Activated T-cell treated with anti-CD3 and anti-CD28 coated beads, Interleukin-2, amount 50 U/mL, for 72 hours (primary cell): ENCODE results near the gene AGRN. TPM values are rescaled to one million over a fixed set of nuclear protein-coding genes. Genes with fewer than 3 reads are reported as not detected.
A peak's percentile ranks its signal among the peaks of the same experiment; 100 is the strongest.

Experiments used
- ATAC-seq, 2 donors: fragments of 150-1000 bp; cut with Tn5 transposase; replicated peaks in 1 of 2; 2 replicates each; pipeline ENCODE4 v1.10.0; 2021; ENCODE audit warnings: moderate library complexity in 2 of 2, mild to moderate bottlenecking in 1 of 2
- DNase-seq, 2 donors: peaks; one replicate each; pipeline ENCODE4 v3.0.0; 2021 to 2022; ENCODE audit warnings: mixed read lengths in 1 of 2
- H3K27ac Mint-ChIP-seq: one replicate; pipeline ENCODE4 v1.8.0; 2022; ENCODE audit warnings: mild to moderate bottlenecking, moderate library complexity, mixed read lengths
- H3K27me3 Mint-ChIP-seq: one replicate; pipeline ENCODE4 v1.8.0; 2022; ENCODE audit warnings: low read depth, mixed read lengths
- H3K36me3 Mint-ChIP-seq, 2 donors: one replicate each; pipeline ENCODE4 v1.8.0; 2022; ENCODE audit warnings: mixed read lengths in 2 of 2, mild to moderate bottlenecking in 1 of 2; ENCODE audit not compliant: insufficient read depth in 2 of 2
- H3K4me1 Mint-ChIP-seq: one replicate; pipeline ENCODE4 v1.8.0; 2022; ENCODE audit warnings: low read depth, mixed read lengths
- H3K4me3 Mint-ChIP-seq, 2 donors: one replicate each; pipeline ENCODE4 v1.8.0; 2022; ENCODE audit warnings: mild to moderate bottlenecking in 2 of 2, mixed read lengths in 2 of 2, moderate library complexity in 2 of 2
- H3K9me3 Mint-ChIP-seq, 2 donors: one replicate each; pipeline ENCODE4 v1.8.0; 2022; ENCODE audit warnings: mixed read lengths in 2 of 2
- total RNA-seq, 2 donors: library from RNA; stranded (reverse); gene quantifications; one replicate each; pipeline ENCODE4 v1.2.3, GENCODE V29; 2022

Gene AGRN
- total RNA-seq, 2 donors from 2014 or later: 69.0 to 112 TPM

DNA sequence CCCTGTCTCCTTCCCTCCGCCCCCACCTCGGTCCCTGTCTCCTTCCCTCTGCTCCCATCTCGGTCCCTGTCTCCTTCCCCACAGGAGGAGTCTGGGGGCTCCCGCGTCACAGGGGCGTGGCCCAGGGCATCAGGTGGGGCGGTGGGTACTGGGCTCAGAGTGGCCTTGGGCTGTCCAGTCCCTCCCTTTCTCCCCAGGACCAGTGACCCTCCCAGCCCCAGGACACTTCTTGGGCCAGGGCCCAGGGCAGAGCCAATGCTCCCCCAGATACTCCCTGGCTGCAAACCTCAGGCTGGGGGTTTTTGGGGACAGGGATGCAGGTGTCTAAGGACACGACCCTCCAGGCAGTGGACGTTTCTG, 61.0 kb downstream of the AGRN start:
- no peaks in the 10 kb centered on the region for H3K36me3 Mint-ChIP-seq
- H3K27me3 Mint-ChIP-seq: no peaks in the 10 kb centered on the region

DNA sequence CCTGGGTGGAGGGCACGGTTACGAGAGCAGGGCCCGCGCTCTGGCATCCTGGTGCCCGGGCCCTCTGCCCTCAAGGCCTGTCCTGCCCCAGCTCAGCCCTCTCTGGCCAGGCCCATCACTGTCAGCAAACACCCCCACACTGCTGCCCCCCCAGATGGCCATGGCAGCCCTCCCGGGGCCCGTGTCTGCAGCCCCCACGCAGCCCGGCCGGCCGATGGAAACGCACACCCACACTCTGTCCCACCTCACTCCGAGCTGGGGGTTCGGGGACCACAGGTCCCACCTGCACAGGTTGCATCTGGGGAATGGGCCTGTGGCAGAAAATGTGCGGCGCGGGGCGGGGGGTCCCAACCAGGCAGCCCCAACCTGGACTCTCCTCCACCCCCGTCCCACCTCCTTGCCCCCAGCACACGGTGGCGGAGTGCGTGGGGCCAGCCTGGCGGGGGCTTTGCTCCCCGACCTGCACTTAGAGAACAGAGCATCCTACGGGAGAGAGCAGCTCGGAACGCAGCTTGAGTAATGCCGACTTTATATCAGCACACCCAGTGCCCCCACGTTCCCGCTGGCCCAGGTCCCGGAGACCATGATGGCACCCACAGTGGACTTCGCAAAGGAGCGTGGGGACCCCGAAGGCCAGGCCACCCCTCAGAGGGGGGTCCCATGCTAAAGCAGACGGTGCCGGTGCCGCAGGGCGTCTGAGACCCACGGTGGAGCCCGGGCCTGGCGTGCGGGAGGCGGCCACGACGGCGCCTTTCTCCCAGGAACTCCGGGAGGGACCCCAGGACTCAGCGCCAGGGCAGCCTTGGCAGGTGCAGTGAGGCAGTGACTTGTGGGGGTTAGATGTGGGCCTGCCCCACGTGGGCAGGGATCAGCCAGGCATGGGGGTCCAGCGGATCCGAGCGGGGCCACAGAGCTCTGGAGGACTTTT, 61.7 kb downstream of the AGRN start:
- H3K36me3 Mint-ChIP-seq: peaks cover 0 to under 1% of the 10 kb centered on the region in 2 donors
- DNase-seq (no peak), ATAC-seq (no peak)
- no peak overlapping the region for H3K4me3 Mint-ChIP-seq
- H3K4me1 Mint-ChIP-seq: peaks cover 5% of the 10 kb centered on the region
- H3K9me3 Mint-ChIP-seq: no peaks in the 10 kb centered on the region
- no peaks in the 10 kb centered on the region for H3K27me3 Mint-ChIP-seq
- H3K27ac Mint-ChIP-seq: no peak overlapping the region

More for the DNA sequence above, 61.0 kb downstream of the AGRN start:
- peak in 1 of 2 donors; percentile 3 for DNase-seq
- Mint-ChIP-seq H3K9me3 (no peaks in the 10 kb centered on the region), H3K27ac (no peak overlapping the region), H3K4me3 (no peak overlapping the region), H3K4me1 (peaks cover 5% of the 10 kb centered on the region)
- ATAC-seq: no peak

DNA sequence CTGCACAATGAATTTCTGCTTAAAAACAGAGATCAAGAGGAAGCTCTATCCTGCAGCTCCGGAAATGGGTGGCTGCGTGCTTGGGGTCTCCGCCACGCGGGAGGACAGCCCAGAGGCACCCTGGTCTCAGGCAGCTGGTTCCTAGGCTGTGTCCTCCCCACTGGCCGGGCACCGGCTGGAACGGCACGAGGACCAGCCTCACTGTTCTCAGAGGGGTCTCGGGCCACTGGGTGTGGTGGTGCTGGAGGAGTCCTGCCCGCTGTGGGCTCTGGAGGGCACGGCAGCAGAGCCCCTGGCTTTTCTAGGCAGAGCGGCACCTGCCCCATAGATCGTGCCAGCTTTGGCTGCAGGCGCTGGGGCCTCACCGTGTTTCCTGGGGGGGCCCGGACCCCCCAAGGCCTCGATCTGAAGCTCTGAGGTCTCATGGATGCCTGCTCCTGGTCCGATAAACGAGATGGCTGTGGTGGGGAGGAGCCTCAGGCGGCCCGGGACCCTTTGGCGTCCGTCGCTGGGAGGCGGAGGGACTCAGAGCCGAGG, 62.4 kb downstream of the AGRN start:
- Mint-ChIP-seq H3K36me3 (peaks cover 0 to 2% of the 10 kb centered on the region in 2 donors), H3K4me1 (peaks cover 5% of the 10 kb centered on the region), H3K4me3 (no peak overlapping the region), H3K27me3 (no peaks in the 10 kb centered on the region), H3K27ac (no peak overlapping the region), H3K9me3 (no peaks in the 10 kb centered on the region)
- ATAC-seq: no peak
- DNase-seq: peak in 1 of 2 donors; percentile 4

DNA sequence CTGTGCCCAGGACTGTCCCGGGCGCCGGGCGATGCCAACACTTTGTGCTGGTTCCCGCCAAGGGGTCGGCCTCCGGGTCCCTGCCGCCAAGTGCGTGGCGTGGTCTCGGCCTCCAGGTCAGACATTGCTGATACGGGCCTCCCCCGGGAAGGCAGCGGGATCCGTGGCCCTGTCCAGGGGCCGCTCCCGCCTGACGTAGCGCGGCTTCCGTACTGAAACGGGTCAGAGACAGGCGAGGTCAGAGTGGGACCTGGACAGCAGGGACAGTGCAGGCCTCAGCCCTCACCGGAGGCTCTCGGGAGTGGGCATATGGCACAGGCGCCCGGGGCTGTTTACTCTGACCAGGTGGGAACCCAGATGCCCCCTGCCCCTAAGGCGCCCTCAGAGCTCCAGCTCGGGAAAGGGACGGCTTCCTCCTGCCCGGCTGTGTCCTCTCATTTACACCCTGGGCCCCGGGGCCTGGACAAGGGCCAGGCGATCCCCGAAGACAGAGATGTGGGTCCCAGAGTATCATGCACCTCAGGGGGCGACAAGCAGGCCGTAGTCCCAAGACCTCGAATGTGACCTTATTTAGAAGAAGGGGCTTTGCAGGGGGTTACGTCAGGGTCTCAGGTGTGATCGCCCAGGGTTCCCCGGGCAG, 63.0 kb downstream of the AGRN start:
- Mint-ChIP-seq H3K36me3 (peaks cover 0 to 2% of the 10 kb centered on the region in 2 donors), H3K27ac (no peak overlapping the region), H3K4me1 (peaks cover 5% of the 10 kb centered on the region), H3K27me3 (no peaks in the 10 kb centered on the region), H3K9me3 (no peaks in the 10 kb centered on the region), H3K4me3 (no peak overlapping the region)
- DNase-seq (no peak), ATAC-seq (no peak)

DNA sequence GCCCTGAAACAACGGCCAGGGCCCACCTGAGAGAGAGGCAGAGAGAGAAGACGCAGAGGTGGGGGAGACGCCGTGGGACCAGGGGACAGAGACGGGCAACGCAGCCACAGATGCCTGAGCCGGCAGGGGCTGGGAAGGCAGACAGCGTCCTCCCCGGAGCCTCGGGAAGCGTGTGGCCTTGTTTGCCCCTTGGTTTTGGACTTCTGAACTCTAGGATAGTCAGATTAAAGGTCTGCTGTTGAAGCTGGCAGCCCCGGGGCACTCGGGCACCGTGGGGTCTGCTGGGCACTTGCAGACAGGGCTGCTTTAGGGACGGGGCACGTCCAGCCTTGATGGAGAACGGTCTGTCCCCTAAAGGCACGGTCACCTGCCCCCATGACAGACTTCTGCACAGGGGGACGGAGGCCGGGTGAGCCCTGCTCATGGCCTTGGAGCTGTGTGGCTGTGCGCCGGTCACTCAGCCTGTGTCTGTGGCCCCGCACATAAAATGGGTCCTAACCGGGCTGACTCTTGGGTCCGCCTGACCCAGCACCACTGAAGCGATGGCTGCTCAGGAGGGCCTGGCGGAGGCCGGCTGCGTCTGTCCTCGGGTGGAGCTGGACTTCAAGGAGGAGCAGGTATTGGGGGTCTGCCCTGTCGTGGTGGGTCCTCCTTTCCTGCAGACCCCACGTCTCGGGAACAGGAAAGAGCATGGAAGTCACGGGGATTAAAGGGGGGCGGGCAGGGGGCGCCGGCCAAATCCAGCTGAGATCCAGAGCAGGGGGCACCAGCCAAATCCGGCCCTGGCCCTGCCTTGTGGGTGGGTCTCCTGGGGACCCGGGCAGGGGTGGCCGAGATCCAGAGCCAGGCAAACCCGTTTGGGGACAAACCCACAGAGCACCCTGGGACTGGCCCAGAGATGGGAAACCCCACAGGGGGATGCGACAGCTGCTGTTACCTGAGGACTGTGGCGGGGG, 63.8 kb downstream of the AGRN start:
- H3K9me3 Mint-ChIP-seq: no peaks in the 10 kb centered on the region
- no peak for DNase-seq
- no peak overlapping the region for H3K4me3 Mint-ChIP-seq
- H3K4me1 Mint-ChIP-seq: peaks cover 5% of the 10 kb centered on the region
- H3K27ac Mint-ChIP-seq: no peak overlapping the region
- no peaks in the 10 kb centered on the region for H3K27me3 Mint-ChIP-seq
- H3K36me3 Mint-ChIP-seq: peaks cover 2% of the 10 kb centered on the region in 2 donors
- no peak for ATAC-seq

DNA sequence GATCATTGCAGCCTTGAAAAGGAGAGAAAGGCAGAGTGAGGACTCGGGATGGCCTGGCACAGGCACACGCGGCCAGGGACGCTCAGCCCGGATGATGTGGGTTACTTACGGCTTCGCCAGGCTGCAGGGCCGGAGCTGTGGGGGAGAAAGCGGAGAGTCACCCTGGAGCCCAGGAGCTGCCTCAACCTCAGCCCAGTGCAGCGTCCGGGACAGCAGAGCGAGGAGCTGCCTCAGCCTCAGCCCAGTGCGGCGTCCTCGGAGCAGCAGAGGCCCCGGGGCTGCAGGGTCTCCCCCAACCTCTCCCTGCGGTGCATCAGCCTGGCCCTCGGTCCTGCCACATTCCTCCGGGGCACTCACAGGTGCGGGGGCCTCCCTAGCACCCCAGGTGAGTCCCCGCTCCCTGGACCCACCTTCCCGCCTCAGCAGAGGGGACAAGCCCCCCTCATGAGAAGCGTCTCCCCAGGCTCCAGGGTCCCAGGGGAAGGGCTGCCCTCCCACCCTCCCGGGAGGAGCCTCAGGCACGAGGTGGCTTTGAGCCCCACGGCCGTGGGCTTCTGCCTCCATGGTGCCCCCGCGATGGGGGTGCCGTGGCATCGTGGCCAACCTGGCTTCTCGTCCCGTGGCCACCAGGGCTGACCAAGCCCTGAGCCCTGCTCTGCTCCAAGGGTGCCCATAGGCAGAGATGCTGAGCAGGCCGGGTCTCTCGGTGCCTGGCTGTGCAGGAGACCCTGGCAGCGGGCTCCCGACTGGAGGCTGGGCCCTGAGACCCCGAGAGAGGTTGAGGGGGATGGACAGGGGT, 64.7 kb downstream of the AGRN start:
- DNase-seq (no peak), ATAC-seq (no peak)
- Mint-ChIP-seq H3K4me1 (peaks cover 5% of the 10 kb centered on the region), H3K4me3 (no peak overlapping the region), H3K27ac (no peak overlapping the region), H3K27me3 (no peaks in the 10 kb centered on the region), H3K9me3 (no peaks in the 10 kb centered on the region), H3K36me3 (peaks cover 2% of the 10 kb centered on the region in 2 donors)

DNA sequence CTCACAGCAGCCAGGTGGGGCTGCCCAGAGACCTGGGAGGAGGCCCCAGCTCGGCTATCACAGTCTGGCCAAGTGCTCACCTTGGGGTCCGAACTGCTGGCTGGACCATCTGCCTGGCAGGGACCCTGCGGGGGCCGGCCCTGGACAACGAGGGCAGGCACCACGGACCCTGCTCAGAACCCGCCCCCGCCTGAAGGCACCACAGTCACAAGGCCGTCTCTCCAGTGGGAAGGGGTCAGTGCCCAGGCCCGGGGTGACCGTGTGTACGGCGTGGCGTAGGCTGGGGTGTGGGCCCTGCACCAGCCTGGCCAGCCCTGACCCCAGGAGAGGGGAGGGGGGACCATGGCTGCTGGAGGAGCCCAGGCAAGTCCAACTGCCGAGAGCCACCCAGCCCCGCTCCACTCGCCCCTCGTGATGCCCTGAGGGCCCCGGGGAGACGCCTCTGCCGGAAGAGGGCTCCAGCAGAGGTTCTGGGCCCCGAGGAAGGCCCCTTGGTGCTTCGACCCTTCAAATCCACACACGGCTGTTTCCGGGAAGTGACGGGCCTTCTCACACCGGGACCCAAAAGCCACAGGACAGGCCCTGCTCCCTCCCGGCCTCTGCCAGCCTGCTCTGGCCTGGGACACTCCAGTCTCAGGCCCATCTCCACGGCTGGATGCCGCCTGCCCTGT, 65.4 kb downstream of the AGRN start:
- peaks cover under 1% of the 10 kb centered on the region for H3K4me1 Mint-ChIP-seq
- no peak for ATAC-seq
- H3K9me3 Mint-ChIP-seq: no peaks in the 10 kb centered on the region
- no peak for DNase-seq
- H3K36me3 Mint-ChIP-seq: peaks cover 2% of the 10 kb centered on the region in 2 donors
- no peaks in the 10 kb centered on the region for H3K27me3 Mint-ChIP-seq
- no peak overlapping the region for H3K4me3 Mint-ChIP-seq
- H3K27ac Mint-ChIP-seq: no peak overlapping the region

DNA sequence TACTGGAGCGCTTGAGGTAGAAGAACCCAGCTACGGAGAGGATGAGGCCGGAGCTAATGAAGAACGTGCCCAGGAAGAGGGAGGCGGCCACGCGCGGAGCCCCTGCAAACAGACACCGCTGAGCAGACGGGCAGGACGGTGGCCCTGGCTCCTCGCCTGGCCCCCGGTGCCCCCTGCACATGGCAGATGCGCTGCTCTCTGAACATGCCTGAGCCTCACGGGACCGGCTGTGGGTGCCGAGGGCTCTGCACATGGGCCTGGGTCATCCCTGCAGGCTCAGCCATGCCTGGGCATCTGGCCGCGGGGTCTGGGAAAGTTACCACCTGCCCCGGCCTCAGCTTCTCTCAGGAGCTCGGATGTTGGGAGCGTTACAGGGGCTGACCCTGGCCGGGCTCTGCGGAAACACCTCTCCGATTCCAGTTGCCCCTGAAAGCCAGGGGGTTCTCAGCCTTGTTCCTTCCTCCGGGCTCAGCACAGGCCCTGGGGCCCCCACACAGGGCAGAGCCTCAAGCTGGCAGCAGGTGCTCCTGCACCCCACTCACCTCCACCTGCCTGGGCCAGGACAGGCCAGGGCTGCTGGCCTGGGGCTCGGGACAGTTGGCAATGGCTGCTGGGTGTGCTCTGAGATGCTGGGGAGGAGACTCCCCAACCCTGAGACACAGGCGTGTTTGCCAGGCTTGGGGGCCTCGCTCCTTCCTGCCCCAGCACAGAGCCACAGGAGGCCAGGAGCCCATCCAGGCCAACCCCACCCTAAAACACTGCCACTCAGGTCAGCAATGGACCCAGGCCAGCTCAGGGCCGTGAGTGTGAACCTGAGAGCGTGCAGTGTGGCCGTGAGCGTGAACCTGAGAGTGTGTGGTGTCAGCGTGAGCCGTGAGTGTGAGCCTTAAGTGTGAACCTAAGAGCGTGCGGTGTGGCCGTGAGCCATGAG, 66.3 kb downstream of the AGRN start:
- no peaks in the 10 kb centered on the region for H3K27me3 Mint-ChIP-seq
- ATAC-seq: no peak
- H3K4me1 Mint-ChIP-seq: no peaks in the 10 kb centered on the region
- no peaks in the 10 kb centered on the region for H3K9me3 Mint-ChIP-seq
- H3K4me3 Mint-ChIP-seq: no peak overlapping the region
- H3K27ac Mint-ChIP-seq: no peak overlapping the region
- DNase-seq: no peak
- peaks cover 2% of the 10 kb centered on the region in 2 donors for H3K36me3 Mint-ChIP-seq

DNA sequence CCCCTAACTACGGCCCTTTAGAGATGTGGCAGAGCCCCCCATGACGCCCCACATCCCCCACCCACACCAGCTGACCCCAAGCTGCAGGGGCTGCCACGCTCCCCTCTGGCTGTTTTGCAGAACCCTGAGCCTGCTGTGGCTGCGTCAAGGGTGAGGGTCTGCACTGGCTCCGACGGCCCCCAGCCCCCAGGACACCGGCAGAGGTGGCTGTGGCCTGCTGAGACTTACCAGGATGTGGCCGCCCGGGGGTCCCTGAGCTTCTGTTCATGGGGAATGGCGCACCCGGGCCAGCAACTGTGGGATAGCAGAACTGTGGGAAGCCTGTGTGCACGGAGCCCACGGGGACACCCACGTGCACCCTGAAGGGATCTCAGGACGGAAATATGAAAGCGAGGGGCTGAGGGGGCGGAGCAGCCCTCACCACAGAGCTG, 67.0 kb downstream of the AGRN start:
- ATAC-seq: no peak
- H3K36me3 Mint-ChIP-seq: peaks cover 2% of the 10 kb centered on the region in 2 donors
- no peak for DNase-seq
- H3K4me3 Mint-ChIP-seq: no peak overlapping the region
- H3K9me3 Mint-ChIP-seq: no peaks in the 10 kb centered on the region
- H3K4me1 Mint-ChIP-seq: no peaks in the 10 kb centered on the region
- H3K27ac Mint-ChIP-seq: no peak overlapping the region
- H3K27me3 Mint-ChIP-seq: no peaks in the 10 kb centered on the region

DNA sequence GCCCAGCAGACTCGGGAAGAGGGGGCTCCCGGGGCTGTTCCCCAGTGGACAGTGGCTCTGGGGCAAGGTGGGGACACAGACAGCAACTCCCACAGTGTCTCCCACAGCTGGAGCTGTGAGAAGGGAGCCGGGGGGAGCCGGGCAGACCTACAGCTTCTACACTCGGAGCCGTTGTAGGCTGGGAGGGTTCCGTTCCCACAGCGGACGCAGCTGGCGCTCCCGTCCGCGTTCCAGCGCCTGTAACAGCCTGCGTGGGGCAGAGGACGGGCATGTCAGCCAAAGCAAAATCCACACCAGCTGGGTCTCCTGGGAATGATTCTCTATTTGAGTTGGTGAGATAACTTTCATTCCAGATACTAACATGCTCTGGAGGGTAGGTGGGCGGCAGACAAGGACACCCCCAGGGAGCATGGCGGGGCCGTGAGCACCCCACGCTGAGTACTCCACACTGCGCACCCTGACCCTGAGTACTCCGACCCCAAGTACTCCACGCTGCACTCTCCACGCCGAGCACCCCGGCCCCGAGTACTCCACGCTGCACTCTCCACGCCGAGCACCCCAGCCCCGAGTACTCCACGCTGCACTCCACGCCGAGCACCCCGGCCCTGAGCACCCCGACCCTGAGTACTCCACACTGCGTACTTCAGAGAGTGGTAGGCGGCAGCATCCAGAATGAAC, 67.6 kb downstream of the AGRN start:
- H3K36me3 Mint-ChIP-seq: peaks cover 2% of the 10 kb centered on the region in 2 donors
- DNase-seq (no peak), ATAC-seq (no peak)
- no peaks in the 10 kb centered on the region for H3K4me1 Mint-ChIP-seq
- no peak overlapping the region for H3K27ac Mint-ChIP-seq
- H3K27me3 Mint-ChIP-seq: no peaks in the 10 kb centered on the region
- H3K9me3 Mint-ChIP-seq: no peaks in the 10 kb centered on the region
- no peak overlapping the region for H3K4me3 Mint-ChIP-seq
